HepG2 (cell line): Measurements from ENCODE around the gene XAB2. TPM values are rescaled to one million over a fixed set of nuclear protein-coding genes. Genes with fewer than 3 reads are reported as not detected.

Source experiments
- FOXA3 ChIP-seq: IDR thresholded peaks from 2 replicates; pipeline ENCODE4 v1.6.1; 2016; ENCODE audit warnings: missing genetic modification reagents, missing compliant biosample characterization
- FOXC1 ChIP-seq: sonication (generic); formaldehyde crosslinking; IDR thresholded peaks from 2 replicates; pipeline ENCODE4 v1.8.0; 2022; ENCODE audit warnings: mild to moderate bottlenecking, missing genetic modification reagents, borderline replicate concordance
- HMGXB3 ChIP-seq: sonication (generic); formaldehyde crosslinking; IDR thresholded peaks from 2 replicates; pipeline ENCODE4 v1.4.0; 2020; ENCODE audit warnings: missing genetic modification reagents, borderline replicate concordance
- HNRNPLL ChIP-seq: fragments of 200-400 bp; formaldehyde crosslinking; IDR thresholded peaks from 2 replicates; pipeline ENCODE4 v1.6.1; 2017; ENCODE audit warnings: mild to moderate bottlenecking, low read depth, low read length; ENCODE audit not compliant: poor library complexity, severe bottlenecking
- MNT ChIP-seq: fragments of 450-650 bp; IDR thresholded peaks from 2 replicates; pipeline ENCODE4 v1.6.1; 2016
- PAXIP1 ChIP-seq: sonication (generic); formaldehyde crosslinking; conservative IDR thresholded peaks from 2 replicates; pipeline ENCODE4 v1.4.0; 2020; ENCODE audit warnings: mild to moderate bottlenecking, missing genetic modification reagents, moderate library complexity
- SIN3B ChIP-seq: fragments of 150-350 bp; IDR thresholded peaks from 2 replicates; pipeline ENCODE4 v1.6.1; 2014; ENCODE audit warnings: low read length
- USF2 ChIP-seq, 2 experiments: sonication (generic) in 1 of 2; formaldehyde crosslinking in 1 of 2; IDR thresholded peaks; 2 replicates each; pipeline versions ENCODE4 v1.5.1 to v1.6.1; 2011 to 2020; ENCODE audit warnings: borderline replicate concordance in 1 of 2, low read depth in 1 of 2, low read length in 1 of 2, mild to moderate bottlenecking in 1 of 2, missing genetic modification reagents in 1 of 2, moderate library complexity in 1 of 2
- ZNF121 ChIP-seq: sonication (generic); formaldehyde crosslinking; IDR thresholded peaks from 2 replicates; pipeline ENCODE4 v1.5.0; 2020; ENCODE audit warnings: mild to moderate bottlenecking, missing genetic modification reagents
- ZNF362 ChIP-seq: sonication (generic); formaldehyde crosslinking; IDR thresholded peaks from 2 replicates; pipeline ENCODE4 v1.4.0; 2020; ENCODE audit warnings: missing genetic modification reagents, mild to moderate bottlenecking, borderline replicate concordance
- ZNF703 ChIP-seq: sonication (generic); formaldehyde crosslinking; IDR thresholded peaks from 2 replicates; pipeline ENCODE4 v1.5.1; 2020; ENCODE audit warnings: missing genetic modification reagents, mild to moderate bottlenecking, moderate library complexity, borderline replicate concordance
- ZNF788 ChIP-seq: sonication (generic); formaldehyde crosslinking; IDR thresholded peaks from 2 replicates; pipeline ENCODE4 v1.5.0; 2020; ENCODE audit warnings: mild to moderate bottlenecking, missing genetic modification reagents, borderline replicate concordance
- ZSCAN20 ChIP-seq: sonication (generic); formaldehyde crosslinking; IDR thresholded peaks from 2 replicates; pipeline ENCODE4 v1.4.0; 2020; ENCODE audit warnings: missing genetic modification reagents, mild to moderate bottlenecking, borderline replicate concordance
- polyA plus RNA-seq, 8 experiments: library from polyadenylated mRNA; depleted of rRNA in 3 of 8; stranded (reverse) in 7 of 8; unstranded in 1 of 8; fragments of >200 nt; fragmentation: Illumina TruSeq in 4 of 8; extraction: Trizol in 4 of 8; gene quantifications; 2 replicates each; pipeline versions ENCODE4 v1.2.1 to v1.2.3, GENCODE V29; 2011 to 2016; ENCODE audit warnings: low read depth in 4 of 8, missing spikeins in 1 of 8, mixed read lengths in 1 of 8; ENCODE audit not compliant: insufficient read depth in 1 of 8
- total RNA-seq, 5 experiments: library from RNA; depleted of rRNA; stranded (reverse); fragments of >200 nt; fragmentation: Illumina TruSeq; extraction: Trizol; gene quantifications; 2 replicates each; pipeline ENCODE4 v1.2.3, GENCODE V29; 2016; ENCODE audit warnings: low read depth in 1 of 5

Gene XAB2
- total and polyA plus RNA-seq, 2 of the 13 experiments (the other 11 are each of a cell fraction or from before 2014, with no cell fraction given), result 6.2 to 23.9 TPM

GRCh38 chr19:7652061-7652641, 22.8 kb upstream of the XAB2 start (continued):
- TF ChIP-seq HMGXB3 (CRISPR knock-in tag) (peak; percentile 80; the same call in 1 of the 2 replicates), ZNF788 (CRISPR knock-in tag) (peak; percentile 81; the same call in 1 of the 2 replicates), MNT (no peak), PAXIP1 (peak; percentile 92), HNRNPLL (peak; percentile 37), FOXC1 (CRISPR knock-in tag) (0 out of 2 replicates have a peak, but pooled peaks have one; percentile 69), ZNF121 (CRISPR knock-in tag) (0 out of 2 replicates have a peak, but pooled peaks have one; percentile 11), ZNF362 (0 out of 2 replicates have a peak, but pooled peaks have one; percentile 10), FOXA3 (CRISPR knock-in tag) (peak; percentile 94), USF2 (IDR thresholded peaks at IDR 0.05; ENCODE audit: low read depth, low read length) (no peak), USF2 (CRISPR knock-in tag; IDR thresholded peaks at IDR 0.05; ENCODE audit: borderline replicate concordance) (peak; percentile 41; the same call in 1 of the 2 replicates), ZSCAN20 (CRISPR knock-in tag) (no peak), SIN3B (no peak), ZNF703 (CRISPR knock-in tag) (0 out of 2 replicates have a peak, but pooled peaks have one; percentile 35)
